Measurements from ENCODE around the gene TRERF1. TPM values are rescaled to one million over a fixed set of nuclear protein-coding genes. Genes with fewer than 3 reads are reported as not detected.

The TRERF1 gene
- total RNA-seq, 1 donor from 2014 or later = 7.9 TPM

DNA sequence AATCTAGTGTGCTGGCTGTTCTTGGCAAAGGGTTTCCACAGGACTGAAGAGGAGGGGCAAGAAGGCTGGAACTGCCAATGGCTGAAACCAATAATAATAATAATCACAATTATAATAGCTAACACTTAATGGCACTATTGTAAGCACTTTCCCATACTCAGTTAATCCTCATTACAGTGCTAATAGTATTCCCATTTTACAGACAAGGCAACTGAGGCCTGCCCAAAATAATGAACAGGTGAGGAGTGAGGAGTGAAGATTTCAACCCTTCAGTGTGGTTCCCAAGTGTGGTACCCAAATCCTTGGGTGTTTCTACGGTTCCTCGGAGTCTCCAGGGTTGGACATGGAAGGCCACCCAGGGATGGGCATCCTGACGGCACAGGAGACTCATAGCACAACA is 69.9 kb downstream of the TRERF1 start:
- H3K27me3 Mint-ChIP-seq = no peaks in the 10 kb centered on the region
- H3K36me3 Mint-ChIP-seq (ENCODE audit: insufficient read depth) = no peaks in the 10 kb centered on the region
- H3K9me3 Mint-ChIP-seq (ENCODE audit: low read depth) = no peaks in the 10 kb centered on the region
- no peak overlapping the region for H3K27ac Mint-ChIP-seq
- no peak overlapping the region for H3K4me3 Mint-ChIP-seq (ENCODE audit: low read depth)
- no peak for TF ChIP-seq CTCF (IDR thresholded peaks at IDR 0.05; ENCODE audit: unreplicated experiment)
- H3K4me1 Mint-ChIP-seq (ENCODE audit: low read depth) = peaks cover 6% of the 10 kb centered on the region
- DNase-seq (ENCODE audit: low spot score, unreplicated experiment) = no peak

- no peak for TF ChIP-seq CTCF (IDR thresholded peaks at IDR 0.05; ENCODE audit: unreplicated experiment)
- Mint-ChIP-seq H3K36me3 (ENCODE audit: insufficient read depth) (peaks cover 1% of the 10 kb centered on the region), H3K27ac (no peak overlapping the region), H3K27me3 (no peaks in the 10 kb centered on the region), H3K4me1 (ENCODE audit: low read depth) (peaks cover 6% of the 10 kb centered on the region), H3K9me3 (ENCODE audit: low read depth) (no peaks in the 10 kb centered on the region), H3K4me3 (ENCODE audit: low read depth) (no peak overlapping the region)
- no peak for DNase-seq (ENCODE audit: low spot score, unreplicated experiment)
These were observed 71.3 kb downstream of the TRERF1 start for GRCh38 chr6:42380228-42380979.

- no peak overlapping the region for H3K4me3 Mint-ChIP-seq (ENCODE audit: low read depth)
- H3K27me3 Mint-ChIP-seq = no peaks in the 10 kb centered on the region
- H3K4me1 Mint-ChIP-seq (ENCODE audit: low read depth) = peaks cover 6% of the 10 kb centered on the region
- TF ChIP-seq CTCF (IDR thresholded peaks at IDR 0.05; ENCODE audit: unreplicated experiment) = no peak
- H3K9me3 Mint-ChIP-seq (ENCODE audit: low read depth) = no peaks in the 10 kb centered on the region
- H3K27ac Mint-ChIP-seq = no peak overlapping the region
- no peak for DNase-seq (ENCODE audit: low spot score, unreplicated experiment)
- peaks cover 1% of the 10 kb centered on the region for H3K36me3 Mint-ChIP-seq (ENCODE audit: insufficient read depth)
These were observed 73.2 kb downstream of the TRERF1 start for GRCh38 chr6:42378536-42378935.

GRCh38 chr6:42378125-42378524 is 73.6 kb downstream of the TRERF1 start:
- no peak for DNase-seq (ENCODE audit: low spot score, unreplicated experiment)
- Mint-ChIP-seq H3K27me3 (no peaks in the 10 kb centered on the region), H3K36me3 (ENCODE audit: insufficient read depth) (peaks cover 1% of the 10 kb centered on the region), H3K27ac (no peak overlapping the region), H3K4me1 (ENCODE audit: low read depth) (peaks cover 6% of the 10 kb centered on the region), H3K4me3 (ENCODE audit: low read depth) (no peak overlapping the region), H3K9me3 (ENCODE audit: low read depth) (no peaks in the 10 kb centered on the region)
- no peak for TF ChIP-seq CTCF (IDR thresholded peaks at IDR 0.05; ENCODE audit: unreplicated experiment)

DNA sequence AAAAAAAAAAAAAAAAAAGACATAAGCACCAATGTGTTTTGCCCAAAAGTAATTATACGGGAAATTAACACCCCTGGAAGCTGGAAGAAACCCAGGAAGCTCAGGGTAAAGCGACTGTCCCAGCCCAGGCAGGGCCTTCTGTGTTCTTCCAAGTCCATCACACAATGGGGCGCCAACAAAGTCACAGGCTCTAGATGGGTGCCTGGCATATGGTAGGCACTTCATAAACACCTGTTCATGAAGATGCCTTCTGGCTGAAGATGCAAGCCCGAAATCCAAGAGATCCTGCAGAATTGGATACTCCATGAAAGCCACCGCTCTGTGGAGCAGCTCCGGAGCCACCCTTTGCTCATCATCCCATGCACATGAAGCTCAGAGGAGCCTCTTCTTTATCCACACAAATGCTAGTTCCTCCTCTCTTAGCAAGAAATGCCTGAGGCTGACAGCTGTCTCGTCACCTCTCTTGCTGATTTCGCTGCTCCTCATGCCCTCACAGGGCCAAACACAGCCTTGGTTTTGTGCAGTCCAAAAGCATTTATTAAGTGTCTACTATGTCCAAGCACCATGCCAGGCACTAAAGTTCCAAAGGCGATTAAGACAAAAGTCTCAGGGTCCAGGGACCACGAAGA is 76.6 kb downstream of the TRERF1 start:
- no peaks in the 10 kb centered on the region for H3K27me3 Mint-ChIP-seq
- peaks cover 1% of the 10 kb centered on the region for H3K36me3 Mint-ChIP-seq (ENCODE audit: insufficient read depth)
- peaks cover 6% of the 10 kb centered on the region for H3K4me1 Mint-ChIP-seq (ENCODE audit: low read depth)
- no peak overlapping the region for H3K4me3 Mint-ChIP-seq (ENCODE audit: low read depth)
- no peaks in the 10 kb centered on the region for H3K9me3 Mint-ChIP-seq (ENCODE audit: low read depth)
- TF ChIP-seq CTCF (IDR thresholded peaks at IDR 0.05; ENCODE audit: unreplicated experiment) = no peak
- no peak overlapping the region for H3K27ac Mint-ChIP-seq
- no peak for DNase-seq (ENCODE audit: low spot score, unreplicated experiment)
